Astrocyte (in vitro differentiated cells and primary cell): ENCODE results near the gene HPN.

Source experiments
- CTCF ChIP-seq: IDR thresholded peaks from 2 replicates; pipeline ENCODE4 v1.5.1; 2011; ENCODE audit warnings: low read depth, mild to moderate bottlenecking, inconsistent platforms, low read length, moderate library complexity; ENCODE audit not compliant: insufficient read depth
- EZH2 ChIP-seq: IDR thresholded peaks from 2 replicates; pipeline ENCODE4 v1.6.1; 2012; ENCODE audit warnings: mild to moderate bottlenecking, low read length, inconsistent platforms; ENCODE audit not compliant: insufficient read depth

DNA sequence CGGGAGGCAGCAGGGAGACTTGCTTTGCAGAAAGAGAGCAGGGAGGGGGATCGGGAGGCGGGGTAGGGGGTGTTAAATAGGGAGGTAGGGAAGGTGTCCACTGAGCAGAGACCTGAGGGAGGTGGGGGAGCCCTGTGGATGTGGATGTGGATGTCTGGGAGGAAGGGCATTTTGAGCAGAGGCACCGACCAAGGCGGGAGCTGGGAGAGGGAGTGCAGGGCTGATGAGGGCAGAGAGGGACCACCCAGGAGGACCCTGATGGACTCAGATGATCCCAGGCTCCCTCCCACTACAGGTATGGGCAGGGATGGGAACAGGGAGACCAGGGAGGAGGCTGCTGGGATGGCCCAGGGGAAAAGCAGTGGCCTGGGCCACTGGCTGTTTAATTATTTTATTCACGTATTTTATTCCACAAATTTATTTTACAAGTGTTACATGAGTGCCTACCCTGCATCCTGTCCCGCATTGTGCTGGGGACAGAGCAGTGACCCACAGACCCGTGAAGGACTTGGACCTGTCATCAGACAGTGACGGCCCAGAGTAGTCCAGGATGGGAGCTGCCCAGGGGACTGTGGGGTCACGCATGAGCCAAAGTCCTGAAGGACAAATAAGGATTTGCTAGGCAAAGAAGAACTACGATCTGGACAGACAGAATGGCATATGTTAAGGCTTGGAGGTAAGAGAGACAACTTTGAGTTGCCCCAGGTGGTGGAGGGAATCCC lies 36.1 kb upstream of the HPN start:
- TF ChIP-seq EZH2 (no peak), CTCF (no peak)
